Natural killer cell (primary cell): ENCODE measurements around the gene LBP. TPM values are rescaled to one million over a fixed set of nuclear protein-coding genes. Genes with fewer than 3 reads are reported as not detected.

Experiments used
- ATAC-seq, 3 donors: fragments of 150-1000 bp in 2 of 3; fragments of 200-7000 bp in 1 of 3; cut with Tn5 transposase; 1 replicate in 1 of 3; 2 replicates in 2 of 3; pipeline ENCODE4 v1.10.0; 2021; ENCODE audit warnings: mild to moderate bottlenecking in 2 of 3, moderate library complexity in 2 of 3
- DNase-seq, 2 donors: peaks; one replicate each; pipeline versions ENCODE4 v3.0.0 to v3.0.0-alpha.2; 2013 to 2021; ENCODE audit warnings: mixed read lengths in 1 of 2
- H3K27ac ChIP-seq: one replicate; pipeline ENCODE4 v1.5.1; 2013; ENCODE audit warnings: mild to moderate bottlenecking, low read length
- H3K27me3 ChIP-seq: one replicate; pipeline ENCODE4 v1.6.1; 2013; ENCODE audit warnings: low read length; ENCODE audit not compliant: control insufficient read depth, insufficient read depth
- H3K36me3 ChIP-seq: one replicate; pipeline ENCODE4 v1.6.1; 2013; ENCODE audit warnings: low read length; ENCODE audit not compliant: control insufficient read depth, insufficient read depth
- H3K4me1 ChIP-seq: one replicate; pipeline ENCODE4 v1.6.1; 2013; ENCODE audit warnings: low read length; ENCODE audit not compliant: control insufficient read depth, insufficient read depth
- H3K4me3 ChIP-seq: one replicate; pipeline ENCODE4 v1.5.1; 2013; ENCODE audit warnings: low read length
- H3K9me3 ChIP-seq: one replicate; pipeline ENCODE4 v1.6.1; 2013; ENCODE audit warnings: low read length; ENCODE audit not compliant: control insufficient read depth, insufficient read depth
- H3K27ac Mint-ChIP-seq, 2 donors: one replicate each; pipeline ENCODE4 v1.8.0; 2022; ENCODE audit warnings: mild to moderate bottlenecking in 2 of 2, mixed read lengths in 2 of 2, moderate library complexity in 1 of 2
- H3K27me3 Mint-ChIP-seq, 2 donors: one replicate each; pipeline ENCODE4 v1.8.0; 2022; ENCODE audit warnings: low read depth in 2 of 2, mixed read lengths in 2 of 2
- H3K36me3 Mint-ChIP-seq: one replicate; pipeline ENCODE4 v1.8.0; 2022; ENCODE audit warnings: mixed read lengths
- H3K4me1 Mint-ChIP-seq, 2 donors: one replicate each; pipeline ENCODE4 v1.8.0; 2022; ENCODE audit warnings: mixed read lengths in 2 of 2
- H3K4me3 Mint-ChIP-seq: one replicate; pipeline ENCODE4 v1.8.0; 2022; ENCODE audit warnings: mild to moderate bottlenecking, moderate library complexity, mixed read lengths
- H3K9me3 Mint-ChIP-seq, 2 donors: one replicate each; pipeline ENCODE4 v1.8.0; 2022; ENCODE audit warnings: mixed read lengths in 2 of 2
- WGBS: methylation state at CpG from one replicate; pipeline ENCODE4 v1.1.7; 2013; ENCODE audit warnings: missing lambda C conversion rate; ENCODE audit not compliant: insufficient coverage; 5-methylcytosine and 5-hydroxymethylcytosine counted together
- intact Hi-C: fragments of 100-400 bp; cut with micrococcal nuclease; formaldehyde crosslinking; loops from one replicate; pipeline ENCODE4 v1.14.2; 2022
- total RNA-seq, 4 donors: library from RNA; stranded (reverse); fragments of 120-200 nt in 1 of 4; gene quantifications; one replicate each; pipeline versions ENCODE4 v1.2.3 to v1.2.4, GENCODE V29; 2013 to 2022
- TF ChIP-seq, protein P1 (sequence below): fragments of 200-600 bp; IDR thresholded peaks from one replicate; pipeline ENCODE4 v1.8.0; 2022; ENCODE audit warnings: antibody characterized with exemption

Gene LBP
- total RNA-seq, 3 donors from 2014 or later (not counting 1 experiment from before 2014, with no cell fraction given): not detected

DNA sequence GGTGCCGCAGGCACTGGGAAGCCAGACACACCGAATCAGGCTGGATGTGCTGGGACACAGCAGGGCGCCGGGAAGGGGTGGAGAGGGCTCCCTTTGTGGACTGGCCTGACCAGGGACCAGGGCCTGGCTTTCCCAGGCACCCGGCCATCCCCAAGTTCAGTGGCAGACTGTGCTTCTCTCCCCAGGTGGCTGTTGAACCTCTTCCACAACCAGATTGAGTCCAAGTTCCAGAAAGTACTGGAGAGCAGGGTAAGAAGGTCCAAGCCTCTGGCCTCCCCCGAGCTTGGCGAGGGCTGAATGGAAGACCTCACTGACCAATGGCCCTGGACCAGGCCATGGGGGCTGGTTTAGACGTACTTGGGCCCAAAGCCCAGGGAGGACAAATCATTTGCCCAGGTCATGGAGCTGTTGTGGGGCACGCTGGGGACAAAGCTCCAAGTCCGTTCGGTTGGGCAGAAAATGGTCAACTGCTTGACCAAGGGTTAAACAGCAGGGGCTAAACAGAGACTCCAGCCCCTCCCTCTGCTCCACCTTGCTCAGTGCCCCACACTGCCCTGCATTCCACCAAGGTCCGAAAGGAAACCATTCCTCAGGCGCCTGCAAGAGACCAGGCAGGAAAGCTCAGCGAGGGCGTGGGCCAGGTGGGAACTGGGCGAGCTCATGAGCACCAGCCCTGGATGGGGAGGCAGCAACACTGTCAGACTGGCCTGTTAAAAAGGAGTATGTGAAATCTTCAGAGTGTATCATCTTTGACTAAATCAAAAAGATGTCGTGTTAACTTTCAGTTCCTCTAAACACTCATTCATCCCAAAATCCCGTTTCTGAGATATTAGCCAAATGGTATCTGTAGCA lies 9.1 kb downstream of the LBP start:
- Mint-ChIP-seq H3K27ac (no peak overlapping the region), H3K4me1 (no peaks in the 10 kb centered on the region), H3K27me3 (no peaks in the 10 kb centered on the region), H3K4me3 (no peak overlapping the region), H3K9me3 (no peaks in the 10 kb centered on the region), H3K36me3 (no peaks in the 10 kb centered on the region)
- TF ChIP-seq, protein P1, sequence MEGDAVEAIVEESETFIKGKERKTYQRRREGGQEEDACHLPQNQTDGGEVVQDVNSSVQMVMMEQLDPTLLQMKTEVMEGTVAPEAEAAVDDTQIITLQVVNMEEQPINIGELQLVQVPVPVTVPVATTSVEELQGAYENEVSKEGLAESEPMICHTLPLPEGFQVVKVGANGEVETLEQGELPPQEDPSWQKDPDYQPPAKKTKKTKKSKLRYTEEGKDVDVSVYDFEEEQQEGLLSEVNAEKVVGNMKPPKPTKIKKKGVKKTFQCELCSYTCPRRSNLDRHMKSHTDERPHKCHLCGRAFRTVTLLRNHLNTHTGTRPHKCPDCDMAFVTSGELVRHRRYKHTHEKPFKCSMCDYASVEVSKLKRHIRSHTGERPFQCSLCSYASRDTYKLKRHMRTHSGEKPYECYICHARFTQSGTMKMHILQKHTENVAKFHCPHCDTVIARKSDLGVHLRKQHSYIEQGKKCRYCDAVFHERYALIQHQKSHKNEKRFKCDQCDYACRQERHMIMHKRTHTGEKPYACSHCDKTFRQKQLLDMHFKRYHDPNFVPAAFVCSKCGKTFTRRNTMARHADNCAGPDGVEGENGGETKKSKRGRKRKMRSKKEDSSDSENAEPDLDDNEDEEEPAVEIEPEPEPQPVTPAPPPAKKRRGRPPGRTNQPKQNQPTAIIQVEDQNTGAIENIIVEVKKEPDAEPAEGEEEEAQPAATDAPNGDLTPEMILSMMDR: no peak
- H3K36me3 ChIP-seq: no peaks in the 10 kb centered on the region
- H3K27ac ChIP-seq: no peak overlapping the region
- H3K27me3 ChIP-seq: no peaks in the 10 kb centered on the region
- no peak for ATAC-seq
- DNase-seq: no peak
- intact Hi-C loops: no loop called here
- H3K4me1 ChIP-seq: no peaks in the 10 kb centered on the region
- no peaks in the 10 kb centered on the region for H3K9me3 ChIP-seq
- H3K4me3 ChIP-seq: no peak overlapping the region
- WGBS: 95% methylated on average over 16 of the region's 18 CpGs

DNA sequence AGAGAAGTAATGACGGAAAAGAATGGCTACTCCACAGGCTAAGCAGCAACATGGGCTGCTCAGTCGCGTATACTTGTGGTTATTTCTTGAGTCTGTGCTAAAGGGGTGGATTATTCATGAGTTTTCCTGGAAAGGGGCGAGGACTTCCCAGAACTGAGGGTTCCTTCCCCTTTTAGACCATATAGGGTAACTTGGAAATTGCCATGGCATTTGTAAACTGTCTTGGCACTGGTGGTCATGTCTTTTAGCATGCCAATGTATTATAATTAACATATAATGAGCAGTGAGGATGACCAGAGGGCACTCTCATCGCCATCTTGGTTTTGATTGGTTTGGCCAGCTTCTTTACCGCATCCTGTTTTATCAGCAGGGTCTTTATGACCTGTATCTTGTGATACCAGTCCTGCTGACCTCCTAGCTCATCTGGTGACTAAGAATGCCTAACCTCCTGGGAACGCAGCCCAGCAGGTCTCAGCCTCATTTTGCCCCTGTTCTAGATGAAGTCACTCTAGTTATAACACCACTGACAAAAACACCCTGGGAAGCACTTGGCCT lies 11.4 kb downstream of the LBP start:
- Mint-ChIP-seq H3K27ac (no peak overlapping the region), H3K36me3 (no peaks in the 10 kb centered on the region)
- H3K4me1 ChIP-seq: no peaks in the 10 kb centered on the region

DNA sequence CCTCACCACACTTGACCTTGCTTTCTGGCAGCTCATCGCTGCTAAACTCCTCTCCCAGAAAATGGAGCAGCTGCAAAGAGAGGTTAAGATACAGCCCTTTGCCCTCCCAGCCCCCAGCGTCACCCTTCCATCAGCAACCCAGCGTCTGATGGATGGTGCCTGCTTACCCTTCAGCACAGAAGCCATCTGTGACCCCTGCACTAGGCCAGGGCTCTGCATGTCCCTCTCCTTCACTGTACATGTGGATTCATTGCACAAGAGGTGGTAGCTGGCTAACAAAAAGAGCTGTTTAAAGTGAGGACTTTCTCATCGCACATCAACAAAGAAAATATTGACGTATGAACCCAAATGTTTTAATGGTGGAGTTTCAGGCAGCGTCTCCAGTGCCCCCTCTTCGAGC lies 12.3 kb downstream of the LBP start:
- DNase-seq: no peak
- no peak for ATAC-seq
- no peaks in the 10 kb centered on the region for H3K9me3 Mint-ChIP-seq
- no peaks in the 10 kb centered on the region for H3K27me3 Mint-ChIP-seq
- Histone ChIP-seq H3K36me3 (no peaks in the 10 kb centered on the region), H3K27ac (no peak overlapping the region), H3K9me3 (no peaks in the 10 kb centered on the region), H3K4me3 (no peak overlapping the region), H3K27me3 (no peaks in the 10 kb centered on the region), H3K4me1 (no peaks in the 10 kb centered on the region)
- no peaks in the 10 kb centered on the region for H3K36me3 Mint-ChIP-seq
- WGBS: 93% methylated on average over 7 of the region's 7 CpGs
- H3K27ac Mint-ChIP-seq: no peak overlapping the region
- H3K4me1 Mint-ChIP-seq: no peaks in the 10 kb centered on the region
- TF ChIP-seq, protein P1: no peak
- no peak overlapping the region for H3K4me3 Mint-ChIP-seq
- intact Hi-C loops: no loop called here

More for the DNA sequence above, 11.4 kb downstream of the LBP start:
- Histone ChIP-seq H3K36me3 (no peaks in the 10 kb centered on the region), H3K9me3 (no peaks in the 10 kb centered on the region), H3K4me3 (no peak overlapping the region), H3K27ac (no peak overlapping the region), H3K27me3 (no peaks in the 10 kb centered on the region)
- WGBS: 51% methylated on average over 6 of the region's 7 CpGs
- no peak overlapping the region for H3K4me3 Mint-ChIP-seq
- DNase-seq: no peak
- ATAC-seq: no peak
- H3K9me3 Mint-ChIP-seq: no peaks in the 10 kb centered on the region
- no peaks in the 10 kb centered on the region for H3K27me3 Mint-ChIP-seq
- H3K4me1 Mint-ChIP-seq: no peaks in the 10 kb centered on the region
- TF ChIP-seq, protein P1: no peak
- intact Hi-C loops: no loop called here
